HG03095 (cell line): ENCODE measurements around the gene LSM7.
"Not testable (repeated sequence)": the region's sequence is repeated elsewhere in the genome, so short reads cannot be mapped to it uniquely, and the experiment has no call there.

ENCODE experiments used
- ATAC-seq: cut with Tn5 transposase; IDR thresholded peaks from one replicate; pipeline ENCODE4 v1.9.1; 2021; ENCODE audit warnings: moderate library complexity; ENCODE audit not compliant: unreplicated experiment

Gene LSM7

GRCh38 chr19:2355168-2356035 lies 27.0 kb upstream of the LSM7 start:
- ATAC-seq, result no peak

- ATAC-seq, result no peak
These were observed 26.3 kb upstream of the LSM7 start for GRCh38 chr19:2354670-2355069.

- no peak for ATAC-seq
These were observed 25.7 kb upstream of the LSM7 start for GRCh38 chr19:2353887-2354592.

GRCh38 chr19:2353159-2353886 lies 24.9 kb upstream of the LSM7 start:
- no peak for ATAC-seq

- ATAC-seq, result no peak
These were observed 23.7 kb upstream of the LSM7 start for GRCh38 chr19:2352121-2352520.

GRCh38 chr19:2351591-2351990 lies 23.2 kb upstream of the LSM7 start:
- no peak for ATAC-seq

GRCh38 chr19:2350656-2351055 lies 22.3 kb upstream of the LSM7 start:
- ATAC-seq, result no peak

GRCh38 chr19:2349818-2350217 lies 21.4 kb upstream of the LSM7 start:
- ATAC-seq, result not testable (repeated sequence)

GRCh38 chr19:2345794-2346663 lies 17.6 kb upstream of the LSM7 start:
- no peak for ATAC-seq

GRCh38 chr19:2345076-2345475 lies 16.7 kb upstream of the LSM7 start:
- no peak for ATAC-seq

GRCh38 chr19:2344381-2344870 lies 16.0 kb upstream of the LSM7 start:
- ATAC-seq, result no peak

- ATAC-seq, result no peak
These were observed 15.1 kb upstream of the LSM7 start for GRCh38 chr19:2343289-2343982.

GRCh38 chr19:2342656-2343288 lies 14.4 kb upstream of the LSM7 start:
- no peak for ATAC-seq

- no peak for ATAC-seq
These were observed 13.6 kb upstream of the LSM7 start for GRCh38 chr19:2341982-2342381.

- ATAC-seq, result no peak
These were observed 12.9 kb upstream of the LSM7 start for GRCh38 chr19:2341244-2341751.

GRCh38 chr19:2340496-2341243 lies 12.3 kb upstream of the LSM7 start:
- no peak for ATAC-seq

- no peak for ATAC-seq
These were observed 11.4 kb upstream of the LSM7 start for GRCh38 chr19:2339644-2340310.
